ENCODE data around the gene SLC26A5.

SLC26A5 gene

DNA sequence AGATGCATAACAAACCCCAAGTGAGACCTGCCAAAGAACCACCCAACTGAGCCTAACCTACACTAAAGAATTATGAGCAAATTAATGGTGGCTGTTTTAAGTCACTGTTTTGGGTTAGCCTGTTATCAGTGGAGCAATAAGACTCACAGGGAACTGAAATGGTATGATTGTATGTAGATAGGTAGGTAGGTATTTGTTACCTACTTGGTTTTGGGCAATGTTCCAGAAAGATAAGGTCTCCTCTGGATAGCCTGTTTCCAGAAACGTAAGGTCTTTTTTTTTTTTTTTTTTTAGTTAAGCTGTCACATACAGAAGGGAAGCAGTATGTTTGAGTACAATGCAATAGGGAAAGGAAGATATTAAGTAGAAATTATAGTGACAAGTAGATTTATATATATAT lies 50.9 kb downstream of the SLC26A5 start:
- no peak for TF ChIP-seq CTCF (IDR thresholded peaks at IDR 0.05; ENCODE audit: low read depth, low read length)
- no peaks in the 10 kb centered on the region for H3K27me3 ChIP-seq (ENCODE audit: insufficient read depth, low read depth, severe bottlenecking)
- DNase-seq = no peak
- no peak overlapping the region for H3K4me3 ChIP-seq (ENCODE audit: low read depth, low read length)
- H3K27ac ChIP-seq = no peak overlapping the region
- no peaks in the 10 kb centered on the region for H3K36me3 ChIP-seq
- no peaks in the 10 kb centered on the region for H3K9me3 ChIP-seq (ENCODE audit: severe bottlenecking)

- Histone ChIP-seq H3K9me3 (ENCODE audit: severe bottlenecking) (no peaks in the 10 kb centered on the region), H3K36me3 (no peaks in the 10 kb centered on the region), H3K27ac (no peak overlapping the region), H3K27me3 (ENCODE audit: insufficient read depth, low read depth, severe bottlenecking) (no peaks in the 10 kb centered on the region), H3K4me3 (ENCODE audit: low read depth, low read length) (no peak overlapping the region)
- no peak for TF ChIP-seq CTCF (IDR thresholded peaks at IDR 0.05; ENCODE audit: low read depth, low read length)
- DNase-seq = no peak
Measured at GRCh38 chr7:103394566-103394965, 51.4 kb downstream of the SLC26A5 start.

- Histone ChIP-seq H3K4me3 (ENCODE audit: low read depth, low read length) (no peak overlapping the region), H3K27ac (no peak overlapping the region), H3K27me3 (ENCODE audit: insufficient read depth, low read depth, severe bottlenecking) (no peaks in the 10 kb centered on the region), H3K36me3 (no peaks in the 10 kb centered on the region), H3K9me3 (ENCODE audit: severe bottlenecking) (no peaks in the 10 kb centered on the region)
- no peak for TF ChIP-seq CTCF (IDR thresholded peaks at IDR 0.05; ENCODE audit: low read depth, low read length)
- no peak for DNase-seq
Measured at GRCh38 chr7:103391976-103392375, 54.0 kb downstream of the SLC26A5 start.

DNA sequence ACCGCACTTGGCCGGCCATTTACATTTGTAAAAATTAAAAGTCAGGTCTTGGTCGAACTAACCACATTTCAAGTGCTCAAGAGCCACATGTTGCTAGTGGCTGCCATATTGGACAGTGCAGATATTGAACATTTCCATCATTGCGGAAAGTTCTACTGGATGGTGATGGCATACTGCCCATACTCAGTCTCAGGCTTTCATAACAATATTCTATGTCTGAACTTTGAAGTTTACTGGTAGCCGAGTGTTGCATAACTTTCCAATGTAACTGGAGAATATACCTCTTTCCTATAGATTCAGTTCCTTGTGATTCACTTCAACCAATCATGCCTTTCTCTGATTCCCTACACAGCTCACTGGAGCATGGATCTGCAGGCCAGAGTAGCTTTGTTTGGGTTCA lies 54.9 kb downstream of the SLC26A5 start:
- Histone ChIP-seq H3K27ac (no peak overlapping the region), H3K27me3 (ENCODE audit: insufficient read depth, low read depth, severe bottlenecking) (no peaks in the 10 kb centered on the region), H3K9me3 (ENCODE audit: severe bottlenecking) (no peaks in the 10 kb centered on the region), H3K36me3 (no peaks in the 10 kb centered on the region), H3K4me3 (ENCODE audit: low read depth, low read length) (no peak overlapping the region)
- DNase-seq = no peak
- TF ChIP-seq CTCF (IDR thresholded peaks at IDR 0.05; ENCODE audit: low read depth, low read length) = no peak

DNA sequence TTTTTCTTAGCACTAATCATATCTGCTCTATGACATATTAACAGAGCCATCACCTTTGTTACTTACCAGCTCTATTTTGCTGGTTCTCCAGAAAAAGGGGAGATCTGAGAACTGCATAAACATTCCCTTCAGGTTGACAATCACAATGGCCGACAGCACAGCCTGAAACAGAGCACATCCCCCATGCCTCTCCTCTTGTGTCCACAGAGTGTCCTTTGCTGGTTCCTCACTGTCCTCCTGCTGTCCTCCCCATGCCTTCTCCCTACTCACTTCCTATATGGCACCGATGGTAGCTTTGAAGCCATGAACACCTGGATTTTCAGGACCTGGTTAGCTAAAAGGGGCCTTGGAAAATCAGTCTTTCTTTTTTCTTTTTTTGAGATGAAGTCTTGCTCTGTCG lies 56.7 kb downstream of the SLC26A5 start:
- DNase-seq = no peak
- H3K9me3 ChIP-seq (ENCODE audit: severe bottlenecking) = no peaks in the 10 kb centered on the region
- H3K27ac ChIP-seq = no peak overlapping the region
- no peak for TF ChIP-seq CTCF (IDR thresholded peaks at IDR 0.05; ENCODE audit: low read depth, low read length)
- no peaks in the 10 kb centered on the region for H3K36me3 ChIP-seq
- no peaks in the 10 kb centered on the region for H3K27me3 ChIP-seq (ENCODE audit: insufficient read depth, low read depth, severe bottlenecking)
- no peak overlapping the region for H3K4me3 ChIP-seq (ENCODE audit: low read depth, low read length)

DNA sequence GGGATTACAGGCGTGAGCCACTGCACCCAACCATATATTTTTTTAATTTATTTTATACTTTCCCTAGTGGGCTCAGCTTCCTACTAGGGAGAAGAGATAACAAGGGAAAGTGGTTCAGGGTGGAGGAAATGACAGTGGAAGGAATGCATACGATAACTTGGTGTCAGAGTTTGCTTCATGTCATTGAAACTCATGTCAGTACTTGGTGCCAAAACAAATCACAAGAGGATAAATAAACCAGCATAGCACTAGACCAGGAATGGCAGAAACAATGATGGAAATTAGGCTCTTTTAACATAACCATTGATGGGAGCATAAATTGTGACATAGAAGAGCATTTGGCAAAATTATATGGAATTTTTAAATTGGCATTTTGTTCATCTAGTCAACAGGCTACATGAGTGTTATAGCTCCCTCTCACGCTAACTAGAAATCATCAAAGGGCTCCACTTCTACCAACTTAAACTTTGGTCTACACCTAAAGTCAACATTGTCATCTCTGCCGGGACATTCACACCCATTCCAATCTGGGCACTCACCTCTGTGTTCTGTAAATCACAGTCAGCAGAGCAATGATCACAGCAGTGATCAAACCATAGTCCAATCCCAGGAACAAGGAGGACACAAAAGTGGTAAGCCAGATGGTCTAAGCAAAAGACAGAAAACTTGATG lies 57.4 kb downstream of the SLC26A5 start:
- Histone ChIP-seq H3K27me3 (ENCODE audit: insufficient read depth, low read depth, severe bottlenecking) (no peaks in the 10 kb centered on the region), H3K4me3 (ENCODE audit: low read depth, low read length) (no peak overlapping the region)
- TF ChIP-seq CTCF (IDR thresholded peaks at IDR 0.05; ENCODE audit: low read depth, low read length) = no peak

More for the DNA sequence above, 57.4 kb downstream of the SLC26A5 start:
- Histone ChIP-seq H3K27ac (no peak overlapping the region), H3K9me3 (ENCODE audit: severe bottlenecking) (no peaks in the 10 kb centered on the region), H3K36me3 (no peaks in the 10 kb centered on the region)
- DNase-seq = no peak
